ENCODE data around the gene PPP1R16B.

- TF ChIP-seq ELK4 (IDR thresholded peaks at IDR 0.05; ENCODE audit: borderline replicate concordance, low read depth, low read length) (no peak), ZNF121 (tag by site-specific recombination; IDR thresholded peaks at IDR 0.05) (no peak), REST (tag by site-specific recombination; IDR thresholded peaks at IDR 0.05) (no peak), CTCF (tag by site-specific recombination; IDR thresholded peaks at IDR 0.05) (no peak), ZNF23 (tag by site-specific recombination; IDR thresholded peaks at IDR 0.05; ENCODE audit: borderline replicate concordance) (no peak), ZBTB21 (tag by site-specific recombination; IDR thresholded peaks at IDR 0.05) (no peak), ZNF146 (tag by site-specific recombination; IDR thresholded peaks at IDR 0.05) (no peak), ZNF18 (tag by site-specific recombination; IDR thresholded peaks at IDR 0.05) (no peak), PATZ1 (tag by site-specific recombination; IDR thresholded peaks at IDR 0.05) (no peak)
Observed at GRCh38 chr20:38861071-38861401, 55.5 kb downstream of the PPP1R16B start.
